Heart right ventricle (tissue), 16 donors: ENCODE results near the gene FLNC. TPM values are rescaled to one million over a fixed set of nuclear protein-coding genes. Genes with fewer than 3 reads are reported as not detected.

Experiments used
- ATAC-seq, 8 donors: fragments of 200-7000 bp; cut with Tn5 transposase; one replicate each; pipeline ENCODE4 v1.9.1; 2020; ENCODE audit warnings: mild to moderate bottlenecking in 8 of 8, moderate library complexity in 8 of 8, moderate number of reproducible peaks in 1 of 8
- DNase-seq, 2 donors: peaks; one replicate each; pipeline ENCODE4 v3.0.0-alpha.2; 2020
- H3K27ac ChIP-seq, 10 donors: fragments of 200-600 bp; sonication (generic) in 2 of 10; one replicate each; pipeline versions ENCODE4 v1.5.0 to v1.8.0; 2020 to 2022; ENCODE audit warnings: mild to moderate bottlenecking in 3 of 10
- H3K27me3 ChIP-seq, 7 donors: fragments of 200-600 bp; one replicate each; pipeline ENCODE4 v1.8.0; 2021 to 2022; ENCODE audit warnings: mild to moderate bottlenecking in 2 of 7
- H3K36me3 ChIP-seq, 9 donors: fragments of 200-600 bp; sonication (generic) in 1 of 9; one replicate each; pipeline versions ENCODE4 v1.5.0 to v1.8.0; 2020 to 2022; ENCODE audit warnings: mild to moderate bottlenecking in 2 of 9
- H3K4me1 ChIP-seq, 9 donors: fragments of 200-600 bp; sonication (generic) in 1 of 9; one replicate each; pipeline versions ENCODE4 v1.5.0 to v1.8.0; 2020 to 2022; ENCODE audit warnings: mild to moderate bottlenecking in 4 of 9
- H3K4me3 ChIP-seq, 10 donors: fragments of 200-600 bp; sonication (generic) in 2 of 10; one replicate each; pipeline versions ENCODE4 v1.5.0 to v1.8.0; 2020 to 2022; ENCODE audit warnings: mild to moderate bottlenecking in 7 of 10, moderate library complexity in 2 of 10
- H3K9me3 ChIP-seq, 11 donors: fragments of 200-600 bp in 10 of 11; sonication (generic) in 2 of 11; one replicate each; pipeline versions ENCODE4 v1.5.0 to v1.8.0; 2013 to 2022; ENCODE audit warnings: mild to moderate bottlenecking in 2 of 11, control low read depth in 1 of 11, moderate library complexity in 1 of 11
- CTCF ChIP-seq, 9 donors: fragments of 200-600 bp; sonication (generic) in 2 of 9; IDR thresholded peaks; one replicate each; pipeline versions ENCODE4 v1.5.0 to v1.8.0; 2021 to 2022; ENCODE audit warnings: antibody characterized with exemption in 9 of 9, mild to moderate bottlenecking in 5 of 9, moderate library complexity in 1 of 9
- WGBS, 2 donors: extraction: QIAGEN DNeasy Blood & Tissue Kit; methylation state at CpG; one replicate each; pipeline ENCODE4 v1.1.7; 2013; ENCODE audit warnings: inconsistent platforms in 1 of 2; 5-methylcytosine and 5-hydroxymethylcytosine counted together
- intact Hi-C, 10 donors: fragments of 100-400 bp; cut with DNase I; formaldehyde crosslinking; loops; one replicate each; pipeline versions ENCODE4 v1.11.1 to v1.14.2; 2022
- polyA plus RNA-seq, 2 donors: library from polyadenylated mRNA; stranded (reverse); fragments of 200-250 nt; gene quantifications; one replicate each; pipeline ENCODE4 v1.2.3, GENCODE V29; 2013
- total RNA-seq, 10 donors: library from RNA; stranded (reverse); fragmentation: NEBNext Ultra II Directional in 3 of 10; extraction: Animal tissue kit (Norgen Biotek cat#: 25700) in 3 of 10; gene quantifications; one replicate each; pipeline versions ENCODE4 v1.2.1 to v1.2.4, GENCODE V29; 2021 to 2023
- donor health status: Arrhythmogenic right ventricular cardiomyopathy.
- donor health status: ischemic (EF 13 %, LVEDD 7.1; RV severe dilation, severe dysfunction).
- donor health status: healthy with polysubstance abuse.
- donor health status: DM: no; HTN: yes; CAD: no.
- donor health status: DM: no; HTN: no; CAD: no.
- donor health status: ischemic (EF 25% LVEDD 6.9; RV normal size, moderate dysfunction).
- donor health status: ischemic (EF 25% LVEDD 5.7; RV mildly dilated, moderate dysfunction).
- donor health status: healthy.
- donor health status: DM: yes; HTN: yes; CAD: no.
- donor health status: Ischemic cardiomyopathy.
- donor health status: ischemic (EF 35%, LVEDD 5.7; RV mildly dilated, moderate dysfunction).
- donor health status: nonischemic (EF 11% LVEDD 7.7; RV severe dilation, severe dysfunction).
- donor health status: DM: yes; HTN: yes; CAD: no.
- donor health status: PGD.
- donor health status: ischemic (EF 29% LVEDD 5.4; RV normal size, mild dysfunction).
- donor health status: nonischemic (EF 23%, LVEDD 6.1; RV moderate dilation, normal function).

Gene FLNC
- total and polyA plus RNA-seq, 12 donors, result 223 to 2,445 (median 1,163) TPM

GRCh38 chr7:128792471-128793180, 37.6 kb upstream of the FLNC start:
- DNase-seq (peak in 1 of 2 donors; percentile 49), ATAC-seq (peak in 5 of 8 donors; percentile 35 to 69 (median 57))
- Histone ChIP-seq H3K27ac (no peak overlapping the region), H3K9me3 (no peaks in the 10 kb centered on the region), H3K4me1 (peaks cover 8 to 29% (median 25%) of the 10 kb centered on the region in 9 donors), H3K4me3 (peak overlapping the region in 1 of 10 donors; percentile 83), H3K36me3 (no peaks in the 10 kb centered on the region), H3K27me3 (peaks cover 0 to 21% (median 0%) of the 10 kb centered on the region in 7 donors)
- no peak for TF ChIP-seq CTCF (IDR thresholded peaks at IDR 0.05)
- 42 to 44% methylated on average over 10 of the region's 10 CpGs for WGBS, 2 donors
- intact Hi-C loops, result loop anchor here in 6 of 10 donors (5.0 to 10.0 kb wide), 3 partner anchors 35 to 92 kb away; partner anchors contain the start of gene ATP6V1F (in 1 of the 6)

- ATAC-seq (no peak), DNase-seq (no peak)
- WGBS, 2 donors, result 93 to 94% methylated on average over 5 of the region's 5 CpGs
- no peak for TF ChIP-seq CTCF (IDR thresholded peaks at IDR 0.05)
- H3K4me1 ChIP-seq, result peaks cover 8 to 29% (median 25%) of the 10 kb centered on the region in 9 donors
- intact Hi-C loops, result loop anchor here in 6 of 10 donors (5.0 to 10.0 kb wide), 3 partner anchors 34 to 92 kb away; partner anchors contain the start of gene ATP6V1F (in 1 of the 6)
- H3K27me3 ChIP-seq, result peaks cover 0 to 21% (median 0%) of the 10 kb centered on the region in 7 donors
- H3K36me3 ChIP-seq, result no peaks in the 10 kb centered on the region
- H3K4me3 ChIP-seq, result no peak overlapping the region
- no peaks in the 10 kb centered on the region for H3K9me3 ChIP-seq
- H3K27ac ChIP-seq, result no peak overlapping the region
Observed at GRCh38 chr7:128793181-128793547, 37.0 kb upstream of the FLNC start.

GRCh38 chr7:128794020-128794419, 36.2 kb upstream of the FLNC start:
- DNase-seq, result no peak
- peak in 1 of 8 donors; percentile 9 for ATAC-seq
- peak in 4 of 9 donors; percentile 10 to 25 (median 15) for TF ChIP-seq CTCF (IDR thresholded peaks at IDR 0.05)
- intact Hi-C loops, result loop anchor here in 6 of 10 donors (5.0 to 10.0 kb wide), 3 partner anchors 33 to 91 kb away; partner anchors contain the start of gene ATP6V1F (in 1 of the 6)
- Histone ChIP-seq H3K27ac (no peak overlapping the region), H3K36me3 (no peaks in the 10 kb centered on the region), H3K27me3 (peaks cover 0 to 21% (median 0%) of the 10 kb centered on the region in 7 donors), H3K4me3 (no peak overlapping the region), H3K4me1 (peaks cover 8 to 29% (median 25%) of the 10 kb centered on the region in 9 donors), H3K9me3 (no peaks in the 10 kb centered on the region)
- WGBS, 2 donors, result 64 to 68% methylated on average over 3 of the region's 3 CpGs

GRCh38 chr7:128794436-128794835, 35.8 kb upstream of the FLNC start:
- TF ChIP-seq CTCF (IDR thresholded peaks at IDR 0.05), result no peak
- H3K27ac ChIP-seq, result no peak overlapping the region
- peaks cover 0 to 21% (median 0%) of the 10 kb centered on the region in 7 donors for H3K27me3 ChIP-seq
- H3K4me1 ChIP-seq, result peaks cover 8 to 29% (median 25%) of the 10 kb centered on the region in 9 donors
- 94 to 98% methylated on average over 8 of the region's 8 CpGs for WGBS, 2 donors
- intact Hi-C loops, result loop anchor here in 6 of 10 donors (5.0 to 10.0 kb wide), 3 partner anchors 33 to 90 kb away; partner anchors contain the start of gene ATP6V1F (in 1 of the 6)
- no peak overlapping the region for H3K4me3 ChIP-seq
- no peak for ATAC-seq
- no peaks in the 10 kb centered on the region for H3K9me3 ChIP-seq
- H3K36me3 ChIP-seq, result no peaks in the 10 kb centered on the region
- DNase-seq, result no peak
